GM20000 (cell line): ENCODE results near the gene GSTO2.
A peak's percentile ranks its signal among the peaks of the same experiment; 100 is the strongest.

Experiments used
- DNase-seq: peaks from one replicate; pipeline ENCODE4 v3.0.0; 2012; ENCODE audit warnings: low spot score
- TF ChIP-seq, protein P1 (sequence below): IDR thresholded peaks from 2 replicates; pipeline ENCODE4 v1.5.1; 2012; ENCODE audit warnings: mild to moderate bottlenecking, control low read depth; ENCODE audit errors: extremely low read depth, missing control alignments

The GSTO2 gene

DNA sequence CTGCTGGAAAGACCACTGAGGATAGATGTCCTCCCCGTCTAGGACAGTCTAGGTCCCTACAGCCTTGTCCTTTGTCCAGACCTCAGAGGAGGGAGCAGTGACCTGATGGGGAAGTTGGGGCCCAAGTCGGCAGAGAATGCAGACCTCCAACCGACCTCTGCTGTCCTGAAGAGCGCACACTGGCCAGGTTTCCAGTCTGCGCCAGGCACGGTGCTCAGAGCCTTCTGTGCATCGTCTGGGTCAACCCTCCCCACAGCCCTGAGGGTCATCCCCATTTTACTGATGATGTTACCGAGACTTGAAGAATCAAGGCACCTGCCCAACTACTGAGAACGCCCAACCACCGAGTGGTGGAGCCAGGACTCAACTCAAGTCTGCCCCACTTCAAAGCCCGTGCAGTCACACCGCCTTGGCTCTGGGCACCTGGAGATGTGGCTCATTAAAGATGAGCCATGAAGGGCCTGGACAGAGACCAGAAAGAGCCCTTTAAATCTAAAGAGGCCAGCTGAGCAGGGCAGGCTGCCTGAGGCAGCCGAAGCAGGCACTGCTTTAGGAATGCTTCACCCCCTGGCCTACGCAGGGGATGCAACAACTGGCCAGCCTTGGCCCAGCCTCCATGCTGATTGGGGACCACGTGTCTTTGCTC is 64.9 kb downstream of the GSTO2 start:
- DNase-seq: no peak
- TF ChIP-seq, protein P1, sequence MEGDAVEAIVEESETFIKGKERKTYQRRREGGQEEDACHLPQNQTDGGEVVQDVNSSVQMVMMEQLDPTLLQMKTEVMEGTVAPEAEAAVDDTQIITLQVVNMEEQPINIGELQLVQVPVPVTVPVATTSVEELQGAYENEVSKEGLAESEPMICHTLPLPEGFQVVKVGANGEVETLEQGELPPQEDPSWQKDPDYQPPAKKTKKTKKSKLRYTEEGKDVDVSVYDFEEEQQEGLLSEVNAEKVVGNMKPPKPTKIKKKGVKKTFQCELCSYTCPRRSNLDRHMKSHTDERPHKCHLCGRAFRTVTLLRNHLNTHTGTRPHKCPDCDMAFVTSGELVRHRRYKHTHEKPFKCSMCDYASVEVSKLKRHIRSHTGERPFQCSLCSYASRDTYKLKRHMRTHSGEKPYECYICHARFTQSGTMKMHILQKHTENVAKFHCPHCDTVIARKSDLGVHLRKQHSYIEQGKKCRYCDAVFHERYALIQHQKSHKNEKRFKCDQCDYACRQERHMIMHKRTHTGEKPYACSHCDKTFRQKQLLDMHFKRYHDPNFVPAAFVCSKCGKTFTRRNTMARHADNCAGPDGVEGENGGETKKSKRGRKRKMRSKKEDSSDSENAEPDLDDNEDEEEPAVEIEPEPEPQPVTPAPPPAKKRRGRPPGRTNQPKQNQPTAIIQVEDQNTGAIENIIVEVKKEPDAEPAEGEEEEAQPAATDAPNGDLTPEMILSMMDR: no peak

DNA sequence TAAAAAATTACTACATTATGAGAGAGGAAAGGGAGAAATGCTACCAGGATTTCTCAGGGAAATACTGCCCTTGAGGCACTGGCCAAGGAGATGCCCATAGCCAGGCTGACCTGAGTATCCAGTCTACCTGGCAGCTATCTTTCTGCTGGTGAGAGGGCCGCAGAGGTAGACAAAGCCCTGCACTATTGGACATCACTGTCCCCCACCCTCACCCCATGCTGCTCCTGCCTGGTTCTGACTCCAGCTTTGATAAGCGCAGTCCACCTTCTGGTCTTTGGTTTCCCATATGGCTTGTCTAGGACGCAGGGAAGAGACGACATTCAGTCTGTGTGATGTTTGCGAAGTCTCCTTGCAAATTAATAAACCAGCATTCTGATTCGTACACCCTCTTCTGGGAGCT is 65.6 kb downstream of the GSTO2 start:
- DNase-seq: no peak
- TF ChIP-seq, protein P1: no peak

DNA sequence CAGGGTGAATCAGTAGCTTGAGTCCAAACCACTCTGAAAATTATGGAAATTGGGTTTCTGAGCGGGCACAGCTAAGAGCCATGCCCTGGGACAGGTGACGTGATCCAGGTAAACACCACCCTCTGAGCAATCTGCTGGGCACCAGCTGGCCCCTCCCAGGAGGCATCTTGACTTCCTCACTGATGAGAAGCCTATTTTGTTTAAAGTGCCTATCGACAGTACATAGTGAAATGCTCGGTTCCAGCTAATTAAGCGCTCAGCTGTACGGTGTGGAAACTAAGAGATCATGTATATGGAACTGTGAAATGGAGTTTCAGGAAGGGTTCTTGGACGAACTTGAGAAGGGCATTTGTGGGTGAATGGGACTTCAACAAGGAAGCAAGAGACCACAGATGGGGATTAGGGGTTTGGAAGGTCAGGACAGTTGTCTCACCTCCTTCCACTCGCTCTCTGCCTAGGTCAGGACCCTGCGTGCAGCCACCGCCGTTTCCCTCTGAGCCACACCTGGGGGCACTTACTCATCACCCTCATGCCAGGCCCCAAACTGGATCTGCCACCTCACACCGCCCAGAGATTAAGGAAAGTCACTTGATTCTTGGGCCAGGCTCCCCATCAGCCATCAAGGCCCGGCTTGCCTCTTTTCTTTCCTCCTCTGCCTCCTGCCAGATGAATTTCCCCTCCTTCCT is 66.1 kb downstream of the GSTO2 start:
- TF ChIP-seq, protein P1: no peak
- DNase-seq: no peak

DNA sequence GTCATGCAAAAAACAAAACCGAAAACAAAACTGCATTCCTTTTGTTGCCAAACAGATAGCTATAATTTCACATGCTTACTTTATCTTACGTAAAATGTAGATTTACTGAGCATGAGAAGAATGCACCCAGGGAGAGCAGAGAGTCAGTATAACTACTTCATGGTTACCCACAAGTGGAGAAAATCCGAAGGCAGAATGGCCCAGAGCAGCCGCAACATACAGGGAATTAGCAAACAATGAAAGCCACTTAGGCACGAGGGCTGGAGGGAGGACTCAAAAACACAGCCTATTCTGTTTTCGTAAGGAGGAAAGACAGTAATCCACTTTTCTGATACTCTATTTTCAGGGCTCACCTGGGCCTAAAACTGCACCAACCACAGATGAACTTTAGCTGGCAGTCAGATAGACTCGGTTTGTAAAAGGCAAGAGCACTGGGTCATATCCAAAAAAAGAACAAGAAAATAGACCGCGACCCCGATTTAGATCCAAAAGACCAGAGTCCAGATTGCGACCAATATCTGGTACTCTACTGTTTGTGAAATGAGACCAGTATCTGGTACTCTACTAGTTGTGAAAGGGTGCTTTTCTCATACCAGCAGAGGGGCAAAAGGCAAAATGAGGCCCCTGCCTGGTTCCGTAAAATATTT is 68.0 kb downstream of the GSTO2 start:
- DNase-seq: peak; percentile 46
- TF ChIP-seq, protein P1: no peak

DNA sequence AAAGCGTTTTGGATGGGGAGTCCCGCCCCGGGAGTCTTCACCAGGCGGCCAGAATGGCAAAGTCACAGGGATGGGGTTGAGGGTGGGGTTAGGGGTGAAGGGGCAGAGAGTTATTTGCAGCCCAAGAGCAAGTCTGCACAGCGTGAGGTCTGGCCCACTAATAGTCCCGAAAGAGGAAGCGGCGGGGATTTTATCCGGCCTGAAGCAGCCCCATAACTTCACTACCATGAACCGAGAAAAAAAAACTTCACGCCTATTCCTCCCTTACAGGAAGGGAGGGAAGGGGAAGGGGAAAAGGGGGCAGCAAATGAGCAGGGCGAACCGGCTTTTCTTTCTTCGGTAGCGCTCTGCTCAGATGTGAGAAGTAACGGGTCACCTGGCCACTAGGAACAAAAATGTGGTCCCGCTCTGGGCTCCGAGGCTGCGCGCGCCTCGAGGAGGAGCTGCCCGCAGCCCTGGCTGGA is 68.6 kb downstream of the GSTO2 start:
- TF ChIP-seq, protein P1: no peak
- DNase-seq: peak; percentile 65

DNA sequence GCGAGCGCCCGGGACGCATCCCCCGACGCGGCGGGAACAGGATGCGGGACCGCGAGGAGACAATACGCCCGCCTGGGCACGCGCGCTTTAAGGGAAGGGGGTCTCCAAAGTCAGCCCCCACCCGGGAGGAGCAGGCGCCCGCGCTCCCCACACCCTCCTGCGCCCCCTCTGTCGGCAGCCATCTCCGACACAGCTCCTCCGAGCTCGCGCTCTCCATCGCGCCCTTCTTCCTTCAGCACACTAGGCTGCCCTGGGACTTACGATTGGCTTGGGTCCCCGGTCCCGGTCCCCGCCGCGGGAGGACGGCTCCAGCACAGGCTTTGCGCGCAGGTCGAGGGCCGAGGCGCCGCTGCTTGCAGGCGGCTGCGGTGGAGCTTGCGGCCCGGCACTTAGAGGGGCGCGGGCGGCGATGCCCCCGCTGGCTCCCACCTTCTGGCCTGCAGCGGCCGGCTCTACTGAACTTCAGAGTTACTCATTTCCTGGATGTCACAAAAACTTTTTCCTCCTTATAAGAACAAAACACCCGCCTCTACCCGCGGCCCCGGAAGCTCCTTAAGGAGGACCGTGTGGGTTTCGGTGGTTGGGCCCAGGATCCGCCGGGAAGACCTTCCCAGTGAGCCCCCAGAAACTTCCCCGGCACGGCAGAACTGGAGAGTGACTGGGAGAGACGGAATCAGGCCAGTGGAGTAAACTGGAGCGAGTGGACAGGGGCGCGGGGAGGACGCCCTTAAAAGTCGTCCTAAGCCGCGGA is 69.2 kb downstream of the GSTO2 start, which contains the start of gene ITPRIP:
TSS of gene ITPRIP (minus strand) at position 481 of the 751 bp plus-strand sequence. CDS start 22,414 bp downstream, outside the sequence.
- peak; percentile 81 for DNase-seq
- TF ChIP-seq, protein P1: no peak
